Measurements from ENCODE around the gene TMTC1.

TMTC1 gene

DNA sequence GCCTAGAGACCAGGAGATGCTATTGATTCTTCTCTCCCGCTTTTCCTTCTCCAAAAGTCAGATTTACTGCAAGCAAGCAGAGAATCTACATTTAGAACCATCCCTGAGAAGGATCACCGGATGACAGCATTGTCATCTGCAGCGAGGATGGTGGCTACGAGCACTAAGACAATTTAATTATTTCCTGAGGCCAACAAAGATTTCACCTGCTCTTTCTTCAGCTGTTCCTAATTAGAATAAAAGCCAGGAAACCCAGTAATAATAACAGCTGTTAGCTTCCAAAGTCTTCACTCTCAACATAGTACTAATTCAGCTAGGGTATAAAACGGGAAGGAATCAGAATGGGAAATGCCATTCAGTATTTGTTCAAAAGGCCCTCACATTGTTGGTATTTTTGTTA, 53.3 kb downstream of the TMTC1 start:
- H3K36me3 ChIP-seq (ENCODE audit: control insufficient read depth, insufficient read depth, low read length) = no peaks in the 10 kb centered on the region

DNA sequence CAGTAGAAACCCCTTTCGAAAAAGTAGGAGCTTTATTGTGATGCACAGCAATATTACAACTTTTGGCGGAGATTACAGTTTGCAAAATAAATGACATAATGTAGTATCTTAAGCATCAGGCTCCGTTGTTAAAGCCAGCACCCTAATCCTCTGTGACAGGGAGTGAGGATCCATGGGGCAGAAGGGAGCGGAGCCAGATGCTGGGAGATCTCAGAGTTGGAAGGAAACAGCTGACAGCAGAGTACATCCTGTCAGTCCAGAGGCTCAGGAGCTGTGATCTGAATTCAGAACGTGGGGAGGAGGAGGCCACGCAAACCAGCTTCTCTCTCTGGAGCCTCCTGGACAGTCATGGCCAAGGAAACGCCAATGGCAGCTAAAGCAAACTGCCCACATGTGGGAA, 55.7 kb downstream of the TMTC1 start:
- no peaks in the 10 kb centered on the region for H3K4me1 ChIP-seq (ENCODE audit: control insufficient read depth, insufficient read depth, low read length, poor library complexity, severe bottlenecking)
- no peak overlapping the region for H3K27ac ChIP-seq (ENCODE audit: low read depth, low read length, severe bottlenecking)
- 89 to 96% methylated on average over 6 to 7 of the region's 7 CpGs for WGBS, 2 experiments (ENCODE audit: insufficient coverage in 2 of 2)
- H3K36me3 ChIP-seq (ENCODE audit: control insufficient read depth, insufficient read depth, low read length) = no peaks in the 10 kb centered on the region
- no peak overlapping the region for H3K4me3 ChIP-seq (ENCODE audit: extremely low read depth, insufficient read depth, low read length, poor library complexity, severe bottlenecking)
- H3K9me3 ChIP-seq (ENCODE audit: control insufficient read depth, low read length) = no peaks in the 10 kb centered on the region

More for the DNA sequence above, 53.3 kb downstream of the TMTC1 start:
- Histone ChIP-seq H3K9me3 (ENCODE audit: control insufficient read depth, low read length) (no peaks in the 10 kb centered on the region), H3K4me1 (ENCODE audit: control insufficient read depth, insufficient read depth, low read length, poor library complexity, severe bottlenecking) (no peaks in the 10 kb centered on the region), H3K27ac (ENCODE audit: low read depth, low read length, severe bottlenecking) (no peak overlapping the region), H3K4me3 (ENCODE audit: extremely low read depth, insufficient read depth, low read length, poor library complexity, severe bottlenecking) (no peak overlapping the region)
- 93 to 94% methylated on average over 2 to 4 of the region's 5 CpGs for WGBS, 2 experiments (ENCODE audit: insufficient coverage in 2 of 2)

DNA sequence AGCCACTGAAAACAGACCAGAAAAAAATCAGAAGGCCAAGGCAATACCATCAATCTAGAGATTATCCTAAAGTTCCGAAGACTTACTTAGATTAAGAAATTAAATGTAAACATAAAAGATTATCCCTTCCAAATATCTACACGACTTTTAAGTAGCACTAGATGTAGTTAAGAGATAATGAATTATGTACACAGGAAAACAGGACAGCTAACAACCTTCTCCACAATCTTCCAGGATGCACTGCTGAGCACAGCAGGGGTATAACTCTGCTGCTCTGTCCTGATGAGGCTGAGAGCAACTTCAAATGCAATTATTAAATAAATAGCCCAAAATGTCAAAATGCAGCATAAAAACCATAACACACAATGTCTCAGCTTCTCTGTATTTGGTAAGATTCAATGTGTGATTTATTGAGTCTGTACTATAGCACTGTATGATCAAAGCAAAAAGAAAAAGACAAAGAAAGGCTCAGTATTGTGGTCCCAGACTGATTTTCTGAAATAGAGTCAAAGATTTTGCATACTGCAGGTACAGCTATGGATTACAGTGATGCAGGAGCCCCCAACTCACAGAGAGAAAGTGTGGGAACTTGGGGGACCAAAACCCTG, 56.9 kb downstream of the TMTC1 start:
- Histone ChIP-seq H3K27ac (ENCODE audit: low read depth, low read length, severe bottlenecking) (no peak overlapping the region), H3K4me3 (ENCODE audit: extremely low read depth, insufficient read depth, low read length, poor library complexity, severe bottlenecking) (no peak overlapping the region), H3K36me3 (ENCODE audit: control insufficient read depth, insufficient read depth, low read length) (no peaks in the 10 kb centered on the region), H3K9me3 (ENCODE audit: control insufficient read depth, low read length) (no peaks in the 10 kb centered on the region), H3K4me1 (ENCODE audit: control insufficient read depth, insufficient read depth, low read length, poor library complexity, severe bottlenecking) (no peaks in the 10 kb centered on the region)
- WGBS, 2 experiments (ENCODE audit: insufficient coverage in 2 of 2) = no CpG with 5 or more reads among the region's 2 CpGs

DNA sequence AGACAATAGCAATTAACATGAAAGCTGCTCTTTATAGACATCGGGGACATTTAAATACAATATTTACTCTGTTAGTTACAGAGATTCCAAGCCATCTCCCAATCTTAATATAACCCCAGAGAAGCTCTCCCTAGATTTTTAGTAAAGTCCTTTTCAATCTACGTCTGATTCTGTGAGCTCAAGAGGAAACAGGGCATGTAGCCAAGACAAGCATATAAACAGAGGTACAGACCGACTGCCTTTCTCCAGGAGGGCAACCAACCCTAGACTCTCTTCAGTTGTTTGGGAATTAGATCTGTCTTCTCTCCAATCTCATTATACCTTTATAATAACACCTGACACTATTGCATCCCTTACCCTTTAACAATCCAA, 57.4 kb downstream of the TMTC1 start:
- Histone ChIP-seq H3K9me3 (ENCODE audit: control insufficient read depth, low read length) (no peaks in the 10 kb centered on the region), H3K27ac (ENCODE audit: low read depth, low read length, severe bottlenecking) (peak overlapping the region; percentile 1), H3K36me3 (ENCODE audit: control insufficient read depth, insufficient read depth, low read length) (no peaks in the 10 kb centered on the region), H3K4me3 (ENCODE audit: extremely low read depth, insufficient read depth, low read length, poor library complexity, severe bottlenecking) (no peak overlapping the region), H3K4me1 (ENCODE audit: control insufficient read depth, insufficient read depth, low read length, poor library complexity, severe bottlenecking) (no peaks in the 10 kb centered on the region)
- WGBS, 2 experiments (ENCODE audit: insufficient coverage in 2 of 2) = 88 to 100% methylated on average over 1 to 3 of the region's 3 CpGs

DNA sequence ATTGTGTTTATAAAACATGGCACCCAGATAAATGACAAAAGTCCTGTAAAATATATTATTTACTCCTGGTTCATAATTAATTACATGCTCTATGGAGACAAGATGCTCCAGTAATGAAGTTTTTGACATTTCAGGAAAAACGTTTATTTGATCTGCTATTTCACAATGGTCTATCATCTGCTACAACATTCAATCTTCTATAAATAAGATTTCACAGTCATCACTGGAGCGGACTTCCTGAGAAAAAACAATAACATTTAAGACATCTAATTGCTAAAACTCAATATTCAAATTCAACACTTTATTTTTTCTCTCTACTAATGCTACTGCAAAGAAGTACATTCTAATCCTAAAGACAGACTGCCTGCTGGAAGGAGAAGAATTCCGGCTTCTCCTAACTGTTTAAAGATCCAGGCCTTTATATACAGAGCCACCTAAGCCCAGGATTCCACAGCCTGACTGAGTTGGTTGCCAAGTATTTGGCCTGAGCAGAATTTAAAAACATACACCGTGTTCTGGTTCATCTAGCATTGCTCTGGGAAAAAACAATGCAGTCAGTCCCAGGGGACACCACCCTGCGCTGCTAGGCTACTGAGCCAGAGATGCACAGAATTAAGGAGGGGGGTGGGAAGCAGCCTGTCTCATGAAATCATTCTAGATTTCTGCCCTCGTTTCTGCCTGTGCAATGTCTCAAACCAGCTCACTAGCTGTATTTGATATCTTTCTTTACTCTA, 58.0 kb downstream of the TMTC1 start:
- no peak overlapping the region for H3K4me3 ChIP-seq (ENCODE audit: extremely low read depth, insufficient read depth, low read length, poor library complexity, severe bottlenecking)
- no peaks in the 10 kb centered on the region for H3K36me3 ChIP-seq (ENCODE audit: control insufficient read depth, insufficient read depth, low read length)
- H3K27ac ChIP-seq (ENCODE audit: low read depth, low read length, severe bottlenecking) = peak overlapping the region; percentile 1
- no peaks in the 10 kb centered on the region for H3K9me3 ChIP-seq (ENCODE audit: control insufficient read depth, low read length)
- H3K4me1 ChIP-seq (ENCODE audit: control insufficient read depth, insufficient read depth, low read length, poor library complexity, severe bottlenecking) = no peaks in the 10 kb centered on the region
- WGBS, 2 experiments (ENCODE audit: insufficient coverage in 2 of 2) = 76 to 92% methylated on average over 5 of the region's 6 CpGs

DNA sequence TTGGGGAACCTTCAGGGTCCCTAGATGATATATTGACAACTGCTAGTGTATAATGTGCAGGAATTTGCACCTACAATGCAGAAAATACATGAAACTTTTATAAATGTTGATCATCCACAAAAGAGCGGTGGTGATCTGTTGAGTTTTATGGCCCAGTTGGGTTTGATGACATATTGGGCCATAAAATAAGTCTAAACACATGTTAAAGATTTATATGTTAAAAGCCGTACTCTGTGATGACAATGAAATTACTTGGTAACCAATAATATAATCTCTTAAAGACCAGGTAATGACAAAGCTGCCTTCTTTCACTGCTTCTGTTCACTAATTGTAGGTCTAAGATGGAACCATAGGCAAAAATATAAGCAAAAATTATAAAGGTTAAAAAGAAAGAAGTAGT, 61.6 kb downstream of the TMTC1 start:
- WGBS, 2 experiments (ENCODE audit: insufficient coverage in 2 of 2) = 100% methylated on average over 1 of the region's 2 CpGs; no CpG with 5 or more reads in 1 of the 2 experiments
- H3K4me3 ChIP-seq (ENCODE audit: extremely low read depth, insufficient read depth, low read length, poor library complexity, severe bottlenecking) = no peak overlapping the region
- H3K36me3 ChIP-seq (ENCODE audit: control insufficient read depth, insufficient read depth, low read length) = no peaks in the 10 kb centered on the region
- no peaks in the 10 kb centered on the region for H3K4me1 ChIP-seq (ENCODE audit: control insufficient read depth, insufficient read depth, low read length, poor library complexity, severe bottlenecking)
- H3K9me3 ChIP-seq (ENCODE audit: control insufficient read depth, low read length) = no peaks in the 10 kb centered on the region
- H3K27ac ChIP-seq (ENCODE audit: low read depth, low read length, severe bottlenecking) = no peak overlapping the region

DNA sequence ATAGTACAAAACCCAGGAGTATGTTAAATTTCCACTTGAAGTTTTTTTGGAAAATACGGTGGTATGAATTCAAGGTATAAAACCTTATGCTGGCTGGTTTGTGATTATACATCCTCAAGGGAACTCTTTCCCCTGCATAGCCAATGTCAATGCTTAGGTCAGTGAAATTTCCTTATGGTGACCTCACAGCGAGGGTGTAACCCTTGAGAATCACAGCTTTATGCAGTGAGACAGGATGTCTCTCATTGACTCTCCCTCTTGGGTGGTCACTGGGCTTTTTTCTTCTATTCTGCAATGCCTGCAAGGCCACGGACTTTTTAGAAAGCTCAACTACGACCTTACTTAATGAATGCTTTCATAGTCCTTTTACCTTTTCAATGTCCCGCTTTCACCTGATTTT, 64.4 kb downstream of the TMTC1 start:
- no peak overlapping the region for H3K27ac ChIP-seq (ENCODE audit: low read depth, low read length, severe bottlenecking)
- no peaks in the 10 kb centered on the region for H3K4me1 ChIP-seq (ENCODE audit: control insufficient read depth, insufficient read depth, low read length, poor library complexity, severe bottlenecking)
- no peak overlapping the region for H3K4me3 ChIP-seq (ENCODE audit: extremely low read depth, insufficient read depth, low read length, poor library complexity, severe bottlenecking)
- H3K9me3 ChIP-seq (ENCODE audit: control insufficient read depth, low read length) = no peaks in the 10 kb centered on the region
- no peaks in the 10 kb centered on the region for H3K36me3 ChIP-seq (ENCODE audit: control insufficient read depth, insufficient read depth, low read length)
- 58 to 89% methylated on average over 1 to 3 of the region's 5 CpGs for WGBS, 2 experiments (ENCODE audit: insufficient coverage in 2 of 2)

DNA sequence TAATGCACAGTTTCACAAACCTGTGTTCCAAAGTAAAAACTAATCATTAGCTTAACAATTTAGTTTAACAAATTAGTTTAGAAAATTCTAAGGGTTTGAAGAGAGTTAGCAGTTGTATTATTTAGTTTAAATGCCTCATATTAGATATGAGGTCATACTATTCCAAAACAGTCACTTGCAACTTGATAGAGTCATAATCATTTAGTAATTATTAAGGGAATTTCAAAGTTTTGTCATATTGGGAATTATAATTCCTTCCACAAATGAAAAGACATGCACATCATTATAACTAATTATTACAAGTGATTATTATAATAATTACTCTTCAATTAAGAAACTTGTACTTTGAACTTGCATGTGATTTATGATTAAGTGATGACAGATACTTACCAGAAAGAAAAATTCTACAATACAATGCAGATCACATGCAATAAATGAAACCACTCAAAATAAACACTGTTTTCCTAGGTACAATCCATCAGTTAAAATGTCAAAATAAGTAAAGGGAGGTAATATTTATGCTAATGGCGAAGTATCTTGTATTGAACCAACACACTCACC, 66.1 kb downstream of the TMTC1 start:
- no peaks in the 10 kb centered on the region for H3K9me3 ChIP-seq (ENCODE audit: control insufficient read depth, low read length)
- no peaks in the 10 kb centered on the region for H3K4me1 ChIP-seq (ENCODE audit: control insufficient read depth, insufficient read depth, low read length, poor library complexity, severe bottlenecking)
- no CpG with 5 or more reads among the region's 1 CpG for WGBS, 2 experiments (ENCODE audit: insufficient coverage in 2 of 2)
- H3K36me3 ChIP-seq (ENCODE audit: control insufficient read depth, insufficient read depth, low read length) = no peaks in the 10 kb centered on the region
- H3K4me3 ChIP-seq (ENCODE audit: extremely low read depth, insufficient read depth, low read length, poor library complexity, severe bottlenecking) = no peak overlapping the region
- H3K27ac ChIP-seq (ENCODE audit: low read depth, low read length, severe bottlenecking) = no peak overlapping the region

DNA sequence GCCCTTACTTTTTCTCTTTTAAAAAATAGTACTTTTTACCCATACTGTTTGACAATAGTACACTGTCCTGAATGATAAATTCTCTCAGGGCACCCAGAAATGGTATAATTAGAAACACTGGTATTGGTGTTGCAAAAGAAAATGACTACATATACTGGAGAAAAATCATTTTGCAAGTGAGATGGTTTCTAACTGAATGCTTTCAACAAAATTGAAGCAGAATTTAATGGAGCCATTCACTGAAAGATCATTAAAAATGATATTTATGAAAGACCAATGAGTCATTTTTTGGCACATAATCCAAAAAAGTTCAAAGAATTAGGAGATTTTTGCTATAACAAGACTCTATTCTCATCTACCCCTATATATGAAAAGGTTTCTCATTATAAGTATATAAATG, 68.8 kb downstream of the TMTC1 start:
- H3K9me3 ChIP-seq (ENCODE audit: control insufficient read depth, low read length) = no peaks in the 10 kb centered on the region
- H3K36me3 ChIP-seq (ENCODE audit: control insufficient read depth, insufficient read depth, low read length) = no peaks in the 10 kb centered on the region
- H3K4me1 ChIP-seq (ENCODE audit: control insufficient read depth, insufficient read depth, low read length, poor library complexity, severe bottlenecking) = peaks cover 3% of the 10 kb centered on the region
- no peak overlapping the region for H3K4me3 ChIP-seq (ENCODE audit: extremely low read depth, insufficient read depth, low read length, poor library complexity, severe bottlenecking)
- no peak overlapping the region for H3K27ac ChIP-seq (ENCODE audit: low read depth, low read length, severe bottlenecking)

DNA sequence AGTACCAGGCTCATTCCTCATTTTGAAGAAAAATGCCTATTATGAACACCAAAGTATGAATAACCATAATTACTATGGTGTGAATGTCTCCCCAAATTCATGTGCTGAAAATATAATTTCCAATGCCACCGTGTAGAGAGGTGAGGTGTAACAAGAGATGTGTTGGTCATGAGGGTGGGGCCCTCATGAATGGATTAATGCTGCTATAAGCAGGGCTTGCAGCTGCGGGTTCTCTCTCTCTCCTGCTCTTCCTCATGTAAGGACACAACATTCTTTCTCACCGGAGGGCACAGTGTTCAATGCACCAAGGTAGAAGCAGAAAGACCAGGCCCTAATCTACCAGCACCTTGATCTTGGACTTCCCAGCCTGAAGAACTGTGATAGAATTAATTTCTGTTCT, 70.0 kb downstream of the TMTC1 start:
- Histone ChIP-seq H3K4me3 (ENCODE audit: extremely low read depth, insufficient read depth, low read length, poor library complexity, severe bottlenecking) (no peak overlapping the region), H3K9me3 (ENCODE audit: control insufficient read depth, low read length) (no peaks in the 10 kb centered on the region), H3K4me1 (ENCODE audit: control insufficient read depth, insufficient read depth, low read length, poor library complexity, severe bottlenecking) (peaks cover 7% of the 10 kb centered on the region), H3K27ac (ENCODE audit: low read depth, low read length, severe bottlenecking) (no peak overlapping the region), H3K36me3 (ENCODE audit: control insufficient read depth, insufficient read depth, low read length) (no peaks in the 10 kb centered on the region)
- WGBS, 2 experiments (ENCODE audit: insufficient coverage in 2 of 2) = 80% methylated on average over 1 of the region's 3 CpGs; no CpG with 5 or more reads in 1 of the 2 experiments

DNA sequence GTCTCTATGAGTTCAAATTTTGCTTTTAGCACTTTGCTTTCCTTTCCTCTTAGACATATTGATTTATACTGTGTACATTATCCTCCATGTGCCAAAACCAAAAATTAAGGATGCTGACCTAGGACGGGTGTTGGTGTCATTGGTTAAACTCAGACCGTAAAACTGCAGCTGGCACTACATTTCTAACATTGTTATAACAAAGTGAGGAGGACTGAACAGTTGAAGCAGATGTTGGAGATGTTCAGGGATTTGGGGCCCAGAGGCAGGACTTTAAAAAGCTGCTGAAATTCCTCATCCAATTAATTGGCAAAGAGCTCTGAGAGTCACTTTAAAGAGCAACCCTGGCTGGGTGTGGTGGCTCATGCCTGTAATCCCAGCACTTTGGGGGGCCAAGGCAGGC, 72.4 kb downstream of the TMTC1 start:
- WGBS, 2 experiments (ENCODE audit: insufficient coverage in 2 of 2) = no CpG with 5 or more reads among the region's 2 CpGs
- Histone ChIP-seq H3K36me3 (ENCODE audit: control insufficient read depth, insufficient read depth, low read length) (no peaks in the 10 kb centered on the region), H3K4me3 (ENCODE audit: extremely low read depth, insufficient read depth, low read length, poor library complexity, severe bottlenecking) (no peak overlapping the region), H3K4me1 (ENCODE audit: control insufficient read depth, insufficient read depth, low read length, poor library complexity, severe bottlenecking) (peaks cover 7% of the 10 kb centered on the region), H3K27ac (ENCODE audit: low read depth, low read length, severe bottlenecking) (no peak overlapping the region), H3K9me3 (ENCODE audit: control insufficient read depth, low read length) (no peaks in the 10 kb centered on the region)

All from mesodermal cell (in vitro differentiated cells).